OCI-LY7 (cell line): Measurements from ENCODE around the gene DTX4. TPM values are rescaled to one million over a fixed set of nuclear protein-coding genes. Genes with fewer than 3 reads are reported as not detected.

Experiments
- BruUV-seq: library from RNA; stranded (reverse); fragments of 400-500 nt; replicated peaks from 2 replicates; lab custom pipeline; 2021; lab: Mats Ljungman, UMichigan
- CTCF ChIA-PET: fragments of 300-600 bp; sonication (Branson Sonifier 250); formaldehyde crosslinking; loops from one replicate; lab custom pipeline; 2022; ENCODE audit warnings: antibody characterized with exemption; ENCODE audit not compliant: unreplicated experiment; lab: Charles Lee
- POLR2A ChIA-PET: fragments of 300-600 bp; sonication (Branson Sonifier 250); formaldehyde crosslinking; loops from one replicate; lab custom pipeline; 2022; ENCODE audit warnings: antibody characterized with exemption; lab: Charles Lee
- DNase-seq: peaks from one replicate; pipeline ENCODE4 v3.0.0-alpha.2; 2015; ENCODE audit warnings: low spot score
- H2AFZ ChIP-seq: fragments of 200-600 bp; sonication (generic), shearing (Covaris generic); 2 replicates; pipeline ENCODE4 v1.6.1; 2014; ENCODE audit warnings: mild to moderate bottlenecking, antibody characterized with exemption, low read length, moderate library complexity
- H3K27ac ChIP-seq: fragments of 200-600 bp; sonication (generic); 2 replicates; pipeline ENCODE4 v1.5.1; 2014; ENCODE audit warnings: mixed run types, low read depth, mild to moderate bottlenecking, moderate library complexity, low read length, inconsistent platforms; ENCODE audit not compliant: poor library complexity, severe bottlenecking
- H3K36me3 ChIP-seq: fragments of 200-600 bp; sonication (generic); 2 replicates; pipeline ENCODE4 v1.6.1; 2014; ENCODE audit warnings: mild to moderate bottlenecking, antibody characterized with exemption, low read length, moderate library complexity, mixed read lengths; ENCODE audit not compliant: insufficient read depth
- H3K4me1 ChIP-seq: fragments of 200-600 bp; sonication (generic); 2 replicates; pipeline ENCODE4 v1.5.1; 2014; ENCODE audit warnings: mild to moderate bottlenecking, low read length; ENCODE audit not compliant: insufficient read depth, poor library complexity, severe bottlenecking
- H3K4me2 ChIP-seq: fragments of 200-600 bp; sonication (generic); 2 replicates; pipeline ENCODE4 v1.6.1; 2014; ENCODE audit warnings: mild to moderate bottlenecking, low read length
- H3K4me3 ChIP-seq: fragments of 200-600 bp; sonication (generic); 2 replicates; pipeline ENCODE4 v1.5.1; 2014; ENCODE audit warnings: mild to moderate bottlenecking, low read depth, low read length; ENCODE audit not compliant: poor library complexity, severe bottlenecking
- H3K79me2 ChIP-seq: fragments of 200-600 bp; sonication (generic); 2 replicates; pipeline ENCODE4 v1.6.1; 2016; ENCODE audit warnings: low read depth, mild to moderate bottlenecking, low read length, moderate library complexity, mixed read lengths; ENCODE audit not compliant: insufficient read depth
- H3K9me2 ChIP-seq: fragments of 200-600 bp; sonication (generic); 2 replicates; pipeline ENCODE4 v1.6.1; 2016; ENCODE audit warnings: mild to moderate bottlenecking, low read length, mixed read lengths; ENCODE audit not compliant: insufficient read depth
- H3K9me3 ChIP-seq: fragments of 200-600 bp; sonication (generic); 2 replicates; pipeline ENCODE4 v1.6.1; 2014; ENCODE audit warnings: mild to moderate bottlenecking, mixed run types, low read length, mixed read lengths
- H4K20me1 ChIP-seq: fragments of 200-600 bp; sonication (generic); 2 replicates; pipeline ENCODE4 v1.6.1; 2014; ENCODE audit warnings: mild to moderate bottlenecking, antibody characterized with exemption, low read length, moderate library complexity, mixed read lengths; ENCODE audit not compliant: insufficient read depth
- EZH2phosphoT487 ChIP-seq: fragments of 200-600 bp; sonication (generic); IDR thresholded peaks from 2 replicates; pipeline ENCODE4 v1.6.1; 2018; ENCODE audit warnings: low read depth, borderline replicate concordance, mild to moderate bottlenecking, mixed run types, antibody characterized with exemption, low read length, moderate library complexity, mixed read lengths
- intact Hi-C: fragments of 100-400 bp; cut with micrococcal nuclease; formaldehyde crosslinking; loops from one replicate; pipeline ENCODE4 v1.10.0; 2022; ENCODE audit not compliant: unreplicated experiment
- total RNA-seq, 2 experiments: library from RNA; depleted of rRNA in 1 of 2; stranded (reverse); fragments of >200 nt in 1 of 2; shearing (Covaris generic) in 1 of 2; gene quantifications; 2 replicates each; pipeline ENCODE4 v1.2.3, GENCODE V29; 2014 to 2022
- TF ChIP-seq, protein P1 (sequence below): fragments of 200-600 bp; sonication (generic); conservative IDR thresholded peaks from 2 replicates; pipeline ENCODE4 v1.5.1; 2014; ENCODE audit warnings: mild to moderate bottlenecking, antibody characterized with exemption, low read length, moderate library complexity, mixed read lengths

Gene DTX4
- total RNA-seq, 2 experiments from 2014 or later: 1.4 to 9.9 TPM

DNA sequence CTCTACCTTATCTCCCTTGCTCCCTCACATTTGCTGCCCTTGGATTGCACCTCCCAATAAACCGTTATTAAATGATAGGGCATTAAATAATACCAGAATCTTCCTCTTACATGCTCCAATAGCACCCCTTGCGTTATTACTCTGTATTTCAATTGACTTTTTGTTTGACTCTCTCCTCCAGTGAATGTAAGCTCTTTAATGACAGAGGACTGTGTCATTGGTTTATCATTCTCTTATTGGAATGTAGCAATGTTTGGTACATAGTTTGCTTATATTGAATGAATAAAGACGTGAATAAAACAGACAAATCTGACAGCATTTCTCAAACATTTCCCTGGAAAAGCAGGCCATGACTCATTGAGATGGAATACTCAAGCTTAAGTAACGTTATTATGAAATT, 49.5 kb downstream of the DTX4 start:
- Histone ChIP-seq H3K4me2 (no peak overlapping the region), H4K20me1 (no peaks in the 10 kb centered on the region), H3K4me1 (peaks cover 17% of the 10 kb centered on the region), H3K4me3 (no peak overlapping the region), H3K27ac (no peak overlapping the region), H3K36me3 (no peaks in the 10 kb centered on the region), H3K9me3 (no peaks in the 10 kb centered on the region), H2AFZ (no peak overlapping the region), H3K79me2 (no peaks in the 10 kb centered on the region), H3K9me2 (no peaks in the 10 kb centered on the region)
- DNase-seq: peak; percentile 30
- CTCF ChIA-PET: no interaction called here
- intact Hi-C loops: no loop called here
- TF ChIP-seq EZH2phosphoT487: no peak
- TF ChIP-seq, protein P1, sequence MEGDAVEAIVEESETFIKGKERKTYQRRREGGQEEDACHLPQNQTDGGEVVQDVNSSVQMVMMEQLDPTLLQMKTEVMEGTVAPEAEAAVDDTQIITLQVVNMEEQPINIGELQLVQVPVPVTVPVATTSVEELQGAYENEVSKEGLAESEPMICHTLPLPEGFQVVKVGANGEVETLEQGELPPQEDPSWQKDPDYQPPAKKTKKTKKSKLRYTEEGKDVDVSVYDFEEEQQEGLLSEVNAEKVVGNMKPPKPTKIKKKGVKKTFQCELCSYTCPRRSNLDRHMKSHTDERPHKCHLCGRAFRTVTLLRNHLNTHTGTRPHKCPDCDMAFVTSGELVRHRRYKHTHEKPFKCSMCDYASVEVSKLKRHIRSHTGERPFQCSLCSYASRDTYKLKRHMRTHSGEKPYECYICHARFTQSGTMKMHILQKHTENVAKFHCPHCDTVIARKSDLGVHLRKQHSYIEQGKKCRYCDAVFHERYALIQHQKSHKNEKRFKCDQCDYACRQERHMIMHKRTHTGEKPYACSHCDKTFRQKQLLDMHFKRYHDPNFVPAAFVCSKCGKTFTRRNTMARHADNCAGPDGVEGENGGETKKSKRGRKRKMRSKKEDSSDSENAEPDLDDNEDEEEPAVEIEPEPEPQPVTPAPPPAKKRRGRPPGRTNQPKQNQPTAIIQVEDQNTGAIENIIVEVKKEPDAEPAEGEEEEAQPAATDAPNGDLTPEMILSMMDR: peak; percentile 75
- POLR2A ChIA-PET: interaction anchor here (0.6 to 2.8 kb wide), 5 partner anchors 9 to 215 kb away, joined by 3 to 11 read pairs (median 4); partner anchors contain the start of gene MPEG1
- no TSS peak for BruUV-seq

DNA sequence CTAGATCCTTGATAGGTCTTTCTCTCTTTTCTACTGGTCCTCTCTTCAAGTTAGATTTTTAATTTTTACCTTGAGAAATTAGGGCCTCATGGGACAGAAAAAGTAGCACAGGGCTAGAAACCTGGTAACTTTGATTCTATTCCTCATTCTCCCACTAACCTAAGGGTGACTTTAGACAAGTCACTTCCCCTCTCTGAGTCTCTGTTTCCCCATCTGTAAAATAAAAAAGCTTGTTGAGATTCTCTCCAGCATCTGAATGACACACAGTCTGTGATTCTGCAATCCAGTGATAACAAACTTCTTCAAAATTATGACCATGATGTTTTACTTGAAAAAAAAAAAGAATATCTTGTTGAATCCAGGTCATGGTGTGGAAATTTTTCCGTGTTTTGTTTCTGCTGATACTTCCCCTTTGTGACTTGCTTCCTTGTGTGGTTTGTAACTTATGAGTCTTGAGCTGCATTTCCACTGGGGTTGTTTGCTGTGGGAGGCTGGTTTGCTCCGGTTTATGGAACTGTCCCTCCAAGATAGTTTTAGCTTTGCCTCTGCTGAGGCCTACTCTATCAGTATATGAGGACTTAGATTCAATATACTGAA, 50.6 kb downstream of the DTX4 start:
- intact Hi-C loops: no loop called here
- BruUV-seq: no TSS peak
- Histone ChIP-seq H3K36me3 (no peaks in the 10 kb centered on the region), H3K27ac (no peak overlapping the region), H3K9me3 (no peaks in the 10 kb centered on the region), H3K79me2 (no peaks in the 10 kb centered on the region), H2AFZ (no peak overlapping the region), H3K4me3 (no peak overlapping the region), H3K4me1 (peaks cover 5% of the 10 kb centered on the region), H3K4me2 (no peak overlapping the region), H3K9me2 (no peaks in the 10 kb centered on the region), H4K20me1 (no peaks in the 10 kb centered on the region)
- TF ChIP-seq EZH2phosphoT487: no peak
- TF ChIP-seq, protein P1: no peak
- DNase-seq: no peak
- CTCF ChIA-PET: no interaction called here
- POLR2A ChIA-PET: interaction anchor here (1.4 to 2.8 kb wide), 2 partner anchors 10 to 42 kb away, joined by 3 to 11 read pairs; partner anchors contain the start of gene MPEG1

DNA sequence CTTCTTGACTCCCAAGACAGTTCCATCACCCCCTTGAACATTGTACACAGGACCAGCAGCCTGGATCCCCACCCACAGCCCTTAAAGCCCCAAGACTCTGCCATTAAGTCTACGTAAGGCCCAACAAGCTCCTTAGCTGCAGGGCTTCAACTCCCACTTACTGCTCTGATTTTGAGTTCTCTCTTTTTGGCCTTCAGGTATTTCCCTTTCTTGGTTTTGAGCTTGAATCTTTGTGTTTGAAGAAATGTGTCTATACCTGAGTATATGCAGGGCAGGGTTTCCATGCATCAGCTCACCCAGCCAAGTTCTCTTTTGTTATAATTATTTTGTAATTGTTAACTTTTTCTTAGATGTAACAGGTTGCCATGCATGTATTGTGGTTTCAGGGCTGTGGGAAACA, 51.2 kb downstream of the DTX4 start:
- Histone ChIP-seq H3K9me3 (no peaks in the 10 kb centered on the region), H3K9me2 (no peaks in the 10 kb centered on the region), H3K4me2 (no peak overlapping the region), H3K27ac (no peak overlapping the region), H3K36me3 (no peaks in the 10 kb centered on the region), H4K20me1 (no peaks in the 10 kb centered on the region), H3K4me1 (peaks cover 4% of the 10 kb centered on the region), H3K79me2 (no peaks in the 10 kb centered on the region), H2AFZ (no peak overlapping the region), H3K4me3 (no peak overlapping the region)
- intact Hi-C loops: no loop called here
- no peak for DNase-seq
- TF ChIP-seq, protein P1: no peak
- no peak for TF ChIP-seq EZH2phosphoT487
- ChIA-PET POLR2A (interaction anchor here (0.6 to 2.8 kb wide), 5 partner anchors 10 to 50 kb away, joined by 3 to 11 read pairs (median 3); partner anchors contain the start of gene MPEG1), CTCF (no interaction called here)
- BruUV-seq: no TSS peak
